Natural killer cell (primary cell): ENCODE data around the gene HS3ST3A1. TPM values are rescaled to one million over a fixed set of nuclear protein-coding genes. Genes with fewer than 3 reads are reported as not detected.

Source experiments
- ATAC-seq, 3 donors: fragments of 150-1000 bp in 2 of 3; fragments of 200-7000 bp in 1 of 3; cut with Tn5 transposase; 1 replicate in 1 of 3; 2 replicates in 2 of 3; pipeline ENCODE4 v1.10.0; 2021; ENCODE audit warnings: mild to moderate bottlenecking in 2 of 3, moderate library complexity in 2 of 3
- DNase-seq, 2 donors: peaks; one replicate each; pipeline versions ENCODE4 v3.0.0 to v3.0.0-alpha.2; 2013 to 2021; ENCODE audit warnings: mixed read lengths in 1 of 2
- H3K27ac ChIP-seq: one replicate; pipeline ENCODE4 v1.5.1; 2013; ENCODE audit warnings: mild to moderate bottlenecking, low read length
- H3K27me3 ChIP-seq: one replicate; pipeline ENCODE4 v1.6.1; 2013; ENCODE audit warnings: low read length; ENCODE audit not compliant: control insufficient read depth, insufficient read depth
- H3K36me3 ChIP-seq: one replicate; pipeline ENCODE4 v1.6.1; 2013; ENCODE audit warnings: low read length; ENCODE audit not compliant: control insufficient read depth, insufficient read depth
- H3K4me1 ChIP-seq: one replicate; pipeline ENCODE4 v1.6.1; 2013; ENCODE audit warnings: low read length; ENCODE audit not compliant: control insufficient read depth, insufficient read depth
- H3K4me3 ChIP-seq: one replicate; pipeline ENCODE4 v1.5.1; 2013; ENCODE audit warnings: low read length
- H3K9me3 ChIP-seq: one replicate; pipeline ENCODE4 v1.6.1; 2013; ENCODE audit warnings: low read length; ENCODE audit not compliant: control insufficient read depth, insufficient read depth
- H3K27ac Mint-ChIP-seq, 2 donors: one replicate each; pipeline ENCODE4 v1.8.0; 2022; ENCODE audit warnings: mild to moderate bottlenecking in 2 of 2, mixed read lengths in 2 of 2, moderate library complexity in 1 of 2
- H3K27me3 Mint-ChIP-seq, 2 donors: one replicate each; pipeline ENCODE4 v1.8.0; 2022; ENCODE audit warnings: low read depth in 2 of 2, mixed read lengths in 2 of 2
- H3K36me3 Mint-ChIP-seq: one replicate; pipeline ENCODE4 v1.8.0; 2022; ENCODE audit warnings: mixed read lengths
- H3K4me1 Mint-ChIP-seq, 2 donors: one replicate each; pipeline ENCODE4 v1.8.0; 2022; ENCODE audit warnings: mixed read lengths in 2 of 2
- H3K4me3 Mint-ChIP-seq: one replicate; pipeline ENCODE4 v1.8.0; 2022; ENCODE audit warnings: mild to moderate bottlenecking, moderate library complexity, mixed read lengths
- H3K9me3 Mint-ChIP-seq, 2 donors: one replicate each; pipeline ENCODE4 v1.8.0; 2022; ENCODE audit warnings: mixed read lengths in 2 of 2
- WGBS: methylation state at CpG from one replicate; pipeline ENCODE4 v1.1.7; 2013; ENCODE audit warnings: missing lambda C conversion rate; ENCODE audit not compliant: insufficient coverage; 5-methylcytosine and 5-hydroxymethylcytosine counted together
- intact Hi-C: fragments of 100-400 bp; cut with micrococcal nuclease; formaldehyde crosslinking; loops from one replicate; pipeline ENCODE4 v1.14.2; 2022
- total RNA-seq, 4 donors: library from RNA; stranded (reverse); fragments of 120-200 nt in 1 of 4; gene quantifications; one replicate each; pipeline versions ENCODE4 v1.2.3 to v1.2.4, GENCODE V29; 2013 to 2022
- TF ChIP-seq, protein P1 (sequence below): fragments of 200-600 bp; IDR thresholded peaks from one replicate; pipeline ENCODE4 v1.8.0; 2022; ENCODE audit warnings: antibody characterized with exemption

Gene HS3ST3A1
- total RNA-seq, 3 donors from 2014 or later (not counting 1 experiment from before 2014, with no cell fraction given), result 1.6 to 2.5 TPM; not detected in 1

DNA sequence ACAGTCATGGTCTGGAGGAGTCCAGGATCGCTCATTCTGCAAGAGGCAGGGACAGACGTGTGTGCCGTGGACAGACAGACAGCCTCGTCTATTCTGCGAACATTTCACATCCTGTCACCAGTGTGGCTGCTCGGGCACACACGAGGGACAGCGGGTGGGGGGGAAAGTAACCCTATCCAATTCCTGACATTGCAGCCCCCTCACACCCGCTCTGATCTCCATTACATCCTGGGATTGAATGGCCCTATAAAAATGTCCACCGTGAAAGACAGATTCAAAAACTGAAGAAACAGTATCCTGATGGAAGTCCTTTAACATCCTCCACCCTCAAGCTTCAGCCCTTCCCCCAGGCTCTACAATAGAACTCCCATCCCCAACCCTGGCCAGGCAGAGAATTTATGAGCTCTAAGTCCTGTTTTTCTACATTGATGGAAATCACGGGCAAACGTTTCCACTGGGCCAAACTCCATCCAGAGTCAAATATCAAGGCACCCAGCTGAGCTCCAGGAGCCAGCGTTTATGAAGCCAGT, 39.4 kb downstream of the HS3ST3A1 start:
- Mint-ChIP-seq H3K4me1 (peaks cover 6% of the 10 kb centered on the region in 2 donors), H3K27ac (no peak overlapping the region), H3K4me3 (no peak overlapping the region), H3K9me3 (no peaks in the 10 kb centered on the region), H3K36me3 (no peaks in the 10 kb centered on the region), H3K27me3 (no peaks in the 10 kb centered on the region)
- WGBS, result 86% methylated on average over 13 of the region's 13 CpGs
- no peaks in the 10 kb centered on the region for H3K36me3 ChIP-seq
- TF ChIP-seq, protein P1, sequence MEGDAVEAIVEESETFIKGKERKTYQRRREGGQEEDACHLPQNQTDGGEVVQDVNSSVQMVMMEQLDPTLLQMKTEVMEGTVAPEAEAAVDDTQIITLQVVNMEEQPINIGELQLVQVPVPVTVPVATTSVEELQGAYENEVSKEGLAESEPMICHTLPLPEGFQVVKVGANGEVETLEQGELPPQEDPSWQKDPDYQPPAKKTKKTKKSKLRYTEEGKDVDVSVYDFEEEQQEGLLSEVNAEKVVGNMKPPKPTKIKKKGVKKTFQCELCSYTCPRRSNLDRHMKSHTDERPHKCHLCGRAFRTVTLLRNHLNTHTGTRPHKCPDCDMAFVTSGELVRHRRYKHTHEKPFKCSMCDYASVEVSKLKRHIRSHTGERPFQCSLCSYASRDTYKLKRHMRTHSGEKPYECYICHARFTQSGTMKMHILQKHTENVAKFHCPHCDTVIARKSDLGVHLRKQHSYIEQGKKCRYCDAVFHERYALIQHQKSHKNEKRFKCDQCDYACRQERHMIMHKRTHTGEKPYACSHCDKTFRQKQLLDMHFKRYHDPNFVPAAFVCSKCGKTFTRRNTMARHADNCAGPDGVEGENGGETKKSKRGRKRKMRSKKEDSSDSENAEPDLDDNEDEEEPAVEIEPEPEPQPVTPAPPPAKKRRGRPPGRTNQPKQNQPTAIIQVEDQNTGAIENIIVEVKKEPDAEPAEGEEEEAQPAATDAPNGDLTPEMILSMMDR, result no peak
- intact Hi-C loops, result no loop called here
- DNase-seq (no peak), ATAC-seq (no peak)
- H3K27ac ChIP-seq, result no peak overlapping the region
- H3K4me1 ChIP-seq, result no peaks in the 10 kb centered on the region
- H3K9me3 ChIP-seq, result no peaks in the 10 kb centered on the region
- no peak overlapping the region for H3K4me3 ChIP-seq
- H3K27me3 ChIP-seq, result no peaks in the 10 kb centered on the region

DNA sequence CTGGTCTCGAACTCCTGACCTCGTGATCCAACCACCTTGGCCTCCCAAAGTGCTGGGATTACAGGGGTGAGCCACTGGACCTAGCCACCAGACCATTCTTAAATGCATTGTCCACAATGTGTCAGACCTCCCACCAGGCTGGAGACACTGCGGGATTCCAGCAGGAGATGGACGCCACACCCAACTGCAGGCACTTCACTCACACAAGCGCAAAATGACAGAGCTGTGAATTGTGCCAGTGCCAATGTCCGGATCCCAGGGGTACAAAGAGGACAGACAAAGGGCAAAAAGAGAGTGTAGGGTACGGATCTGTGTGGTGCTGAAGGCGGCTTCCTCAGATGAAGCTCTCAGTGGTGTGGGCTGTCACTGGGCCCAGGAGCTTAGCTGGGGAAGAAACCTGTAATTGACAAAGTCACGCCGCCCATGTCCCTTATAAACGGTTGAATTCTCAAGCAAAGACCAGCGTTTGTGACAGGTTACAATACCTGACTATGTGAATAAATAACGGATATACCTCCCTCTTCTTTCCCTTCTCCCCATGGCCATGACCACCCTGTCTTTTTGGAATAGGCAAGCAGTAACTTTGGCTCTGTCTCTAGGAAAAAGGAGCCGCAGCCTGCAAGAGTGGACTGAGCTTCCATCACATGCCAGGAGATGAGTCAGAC, 40.0 kb downstream of the HS3ST3A1 start:
- no peak overlapping the region for H3K27ac Mint-ChIP-seq
- Histone ChIP-seq H3K4me3 (no peak overlapping the region), H3K4me1 (no peaks in the 10 kb centered on the region), H3K36me3 (no peaks in the 10 kb centered on the region), H3K27me3 (no peaks in the 10 kb centered on the region), H3K27ac (no peak overlapping the region), H3K9me3 (no peaks in the 10 kb centered on the region)
- intact Hi-C loops, result no loop called here
- no peaks in the 10 kb centered on the region for H3K27me3 Mint-ChIP-seq
- 92% methylated on average over 14 of the region's 14 CpGs for WGBS
- DNase-seq (no peak), ATAC-seq (no peak)
- H3K4me3 Mint-ChIP-seq, result no peak overlapping the region
- no peaks in the 10 kb centered on the region for H3K36me3 Mint-ChIP-seq
- no peaks in the 10 kb centered on the region for H3K9me3 Mint-ChIP-seq
- TF ChIP-seq, protein P1, result no peak
- peaks cover 5% of the 10 kb centered on the region in 2 donors for H3K4me1 Mint-ChIP-seq

DNA sequence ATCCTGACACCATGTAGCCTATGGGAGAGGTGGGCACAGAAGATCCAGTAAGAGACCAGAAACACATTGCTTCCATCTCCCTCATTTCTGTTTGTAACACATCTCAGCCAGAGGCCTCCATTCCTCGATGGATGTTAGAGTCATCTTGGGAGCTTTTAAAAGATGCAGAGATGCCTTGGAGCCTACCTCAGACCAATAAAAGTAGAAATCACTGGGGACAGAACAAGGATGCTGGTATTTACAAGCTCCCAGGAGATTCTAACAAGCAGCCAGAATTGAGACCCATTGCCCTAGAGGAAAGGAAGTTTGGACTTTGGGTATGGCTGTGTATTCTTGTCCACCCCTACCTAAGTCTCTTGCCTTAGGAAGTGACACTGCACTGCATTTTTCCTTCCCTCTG, 40.8 kb downstream of the HS3ST3A1 start:
- 100% methylated on average over 1 of the region's 1 CpG for WGBS
- intact Hi-C loops, result no loop called here
- no peak for ATAC-seq

More for the DNA sequence above, 40.8 kb downstream of the HS3ST3A1 start:
- Mint-ChIP-seq H3K9me3 (no peaks in the 10 kb centered on the region), H3K4me1 (no peaks in the 10 kb centered on the region), H3K27ac (no peak overlapping the region), H3K36me3 (no peaks in the 10 kb centered on the region), H3K27me3 (no peaks in the 10 kb centered on the region), H3K4me3 (no peak overlapping the region)
- no peaks in the 10 kb centered on the region for H3K9me3 ChIP-seq
- no peak overlapping the region for H3K4me3 ChIP-seq
- no peak overlapping the region for H3K27ac ChIP-seq
- H3K36me3 ChIP-seq, result no peaks in the 10 kb centered on the region
- DNase-seq, result no peak
- H3K4me1 ChIP-seq, result no peaks in the 10 kb centered on the region
- H3K27me3 ChIP-seq, result no peaks in the 10 kb centered on the region
- TF ChIP-seq, protein P1, result no peak
